Stimulated activated naive CD4-positive, alpha-beta T cell (primary cell): ENCODE data around the gene SKIDA1.
A peak's percentile ranks its signal among the peaks of the same experiment; 100 is the strongest.

Source experiments
- DNase-seq, 6 experiments: peaks; one replicate each; lab custom pipeline; 2025; lab: John Stamatoyannopoulos, UW

SKIDA1 gene

DNA sequence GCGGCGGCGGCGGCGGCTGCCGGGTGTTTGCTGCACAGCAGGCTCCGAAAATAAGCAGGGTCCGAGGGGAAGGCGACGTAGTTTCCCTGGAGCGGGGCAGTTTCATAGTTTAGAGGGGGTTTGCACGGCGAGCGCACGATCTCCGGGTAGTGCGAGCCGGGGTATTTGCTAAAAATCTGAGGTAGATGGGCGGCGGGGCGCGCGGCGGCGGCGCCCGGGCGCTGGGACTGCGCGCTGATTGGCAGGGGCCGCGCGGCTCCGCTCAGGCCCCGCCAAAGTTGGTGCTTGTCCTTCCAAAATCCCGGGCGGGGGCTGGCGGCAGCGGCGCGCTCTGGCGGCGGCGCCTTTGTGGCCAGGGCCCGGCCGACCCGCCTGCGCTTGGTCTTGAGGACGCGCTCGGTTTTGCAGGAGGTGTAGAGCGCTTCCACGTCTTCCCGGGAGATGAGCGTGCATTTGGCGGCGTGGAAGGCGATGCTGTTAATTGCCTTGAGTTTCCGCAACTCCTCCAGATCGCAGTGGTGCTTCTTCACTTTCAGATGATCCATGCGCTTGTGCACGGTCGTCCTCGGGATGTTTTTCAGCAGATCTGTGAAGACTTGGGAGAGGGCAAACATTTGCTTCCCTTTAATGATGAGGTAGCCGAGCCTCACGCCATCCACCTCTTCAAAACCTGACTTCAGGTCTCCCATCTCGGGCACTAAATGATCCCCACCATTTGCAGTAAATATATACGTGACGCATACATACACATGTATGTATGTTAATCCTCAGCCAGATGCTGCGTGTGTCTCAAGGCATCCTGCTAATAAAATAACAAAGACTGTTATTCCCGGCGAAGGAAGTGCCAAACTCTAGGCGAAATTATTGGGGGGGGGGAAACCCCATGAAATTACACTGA lies 8.1 kb downstream of the SKIDA1 start:
- peak in 3 of 6 experiments; percentile 37 to 57 (median 42) for DNase-seq

DNA sequence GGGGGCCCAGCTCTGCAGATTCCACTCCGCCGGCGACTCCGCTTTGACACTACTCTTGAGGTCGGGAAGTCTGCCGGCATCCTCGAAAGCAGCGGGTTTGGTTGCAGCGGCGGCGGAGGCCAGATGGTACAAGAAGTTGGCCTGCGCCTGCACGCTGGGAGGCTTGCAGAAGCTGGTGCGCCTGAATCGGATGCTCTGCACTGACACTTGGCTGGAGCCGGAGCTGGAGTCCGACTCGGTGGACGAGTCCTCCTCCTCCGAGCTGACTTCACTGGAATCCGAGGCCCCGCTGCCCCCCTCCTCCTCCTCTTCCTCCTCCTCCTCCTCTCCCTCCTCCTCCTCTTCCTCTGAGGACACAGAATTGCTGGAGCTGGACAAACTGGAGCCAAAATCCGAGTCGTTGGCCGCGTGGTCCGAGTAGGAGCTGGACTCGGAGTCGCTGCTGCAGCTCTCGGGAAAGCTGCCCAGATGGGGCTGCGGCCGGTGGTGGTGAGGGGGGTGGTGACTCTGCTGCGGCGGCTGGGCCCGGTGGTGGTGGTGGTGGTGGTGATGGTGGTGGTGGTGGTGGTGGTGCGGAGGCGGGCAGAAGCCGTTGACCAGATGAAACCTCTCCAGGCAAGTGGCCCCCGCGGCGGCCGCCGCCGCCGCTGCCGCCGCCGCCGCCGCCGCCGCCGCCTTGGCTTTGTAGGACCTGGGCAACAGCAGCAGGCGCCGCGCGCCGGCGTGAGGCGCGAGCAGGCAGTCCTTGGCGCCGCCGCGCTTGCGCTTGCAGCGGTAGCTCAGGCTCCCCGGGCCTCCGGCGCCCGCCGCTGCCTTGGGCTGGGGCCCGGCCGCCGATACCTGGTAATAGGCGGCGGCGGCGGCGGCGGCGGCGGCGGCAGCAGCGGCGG lies 9.0 kb downstream of the SKIDA1 start:
- peak in 4 of 6 experiments; percentile 25 to 57 (median 44) for DNase-seq

DNA sequence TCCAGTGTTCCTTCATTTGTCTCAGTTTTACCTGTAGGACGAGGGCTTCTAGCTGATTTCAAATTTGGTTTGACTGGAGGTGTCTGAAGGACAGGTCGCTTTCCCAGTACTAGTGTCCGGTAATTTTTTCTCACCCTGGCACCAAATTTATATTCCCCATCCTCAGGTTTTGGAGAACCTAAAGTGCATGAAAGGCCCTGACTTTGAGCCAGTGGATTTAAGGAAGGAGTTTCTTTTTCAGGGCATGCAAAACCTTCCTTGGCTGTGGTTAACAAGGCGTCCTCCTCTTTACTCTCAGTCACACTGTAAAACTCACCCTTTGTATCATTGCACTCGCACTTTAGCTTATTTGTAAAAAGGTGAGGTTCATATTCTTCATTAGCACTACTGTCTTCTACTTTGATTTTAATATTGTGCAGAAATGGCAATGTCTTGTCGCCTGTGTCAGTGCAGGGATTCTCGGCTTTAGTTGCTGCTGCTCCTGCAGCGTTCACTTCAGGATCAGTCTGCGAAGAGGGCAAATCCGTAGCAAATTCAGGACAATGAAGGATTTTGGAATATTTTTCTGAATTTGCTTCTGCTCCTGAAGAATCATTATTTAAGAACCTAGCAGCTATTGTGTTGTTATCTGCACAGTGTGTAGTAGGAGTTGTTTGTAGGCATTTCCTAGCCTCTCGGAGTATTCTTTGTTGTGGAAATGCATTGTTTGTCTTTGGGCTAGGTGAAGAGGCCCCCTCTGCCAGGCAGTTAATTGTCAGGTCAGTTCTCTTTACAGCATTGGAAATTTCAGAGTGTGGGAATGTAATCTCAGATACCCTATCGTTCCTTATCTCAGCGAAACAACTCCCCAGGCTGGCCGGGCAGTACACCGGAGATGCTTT lies 9.9 kb downstream of the SKIDA1 start:
- DNase-seq, result peak in 1 of 6 experiments; percentile 18

DNA sequence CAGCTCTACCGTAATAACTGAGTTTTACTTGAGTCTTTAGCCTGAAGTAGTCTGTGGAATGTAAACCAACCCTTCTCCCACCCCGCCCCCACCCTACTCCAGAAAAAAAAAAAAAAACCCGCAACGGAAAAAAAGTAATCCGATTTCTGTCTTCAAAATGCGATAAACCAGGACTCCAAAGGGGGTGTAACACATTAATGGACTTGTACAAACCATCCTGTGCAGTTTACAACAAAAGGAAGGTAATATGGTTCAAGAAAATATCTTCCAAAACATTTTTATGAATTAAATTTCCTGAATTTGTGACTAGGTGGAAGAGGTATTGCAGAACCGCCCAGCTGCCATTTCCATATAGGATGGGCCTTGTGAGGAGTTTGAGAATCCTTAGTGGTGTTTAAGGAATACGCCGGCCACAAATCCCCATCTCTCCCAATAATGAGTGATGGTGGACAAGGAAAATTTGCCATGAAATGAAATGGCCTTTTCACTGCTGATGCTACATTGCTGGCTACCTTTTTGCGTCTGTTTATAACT lies 10.6 kb downstream of the SKIDA1 start:
- no peak for DNase-seq

DNA sequence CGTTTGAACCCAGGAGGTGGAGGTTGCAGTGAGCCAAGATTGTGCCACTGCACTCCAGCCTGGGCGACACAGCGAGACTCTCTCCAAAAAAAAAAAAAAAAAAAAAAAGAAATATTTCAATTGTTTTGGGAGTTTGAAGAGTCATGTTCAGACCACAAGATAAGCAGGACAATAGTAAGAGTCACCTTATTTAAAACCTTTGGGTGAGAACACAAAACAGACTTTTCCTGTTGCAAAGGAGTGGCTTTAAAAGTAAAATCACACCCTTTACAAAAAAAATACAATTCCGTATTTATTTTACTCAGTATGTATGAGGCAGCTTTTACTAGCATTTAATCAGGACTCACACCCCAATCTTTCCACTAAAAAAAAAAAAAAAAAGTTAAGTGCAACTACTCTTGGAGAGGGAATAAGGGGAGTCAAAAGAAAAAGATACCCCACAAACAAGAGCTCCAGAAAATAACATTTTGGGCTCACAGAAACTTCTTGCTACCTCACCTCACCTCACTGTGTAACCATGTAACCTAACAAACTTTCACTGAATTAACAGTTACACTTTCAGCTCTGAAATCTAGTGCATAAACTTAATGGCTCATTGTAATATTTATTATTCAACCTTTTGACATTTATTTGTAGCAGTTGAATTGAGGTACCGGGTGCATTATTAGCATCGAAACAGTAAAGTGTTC lies 11.2 kb downstream of the SKIDA1 start:
- no peak for DNase-seq

DNA sequence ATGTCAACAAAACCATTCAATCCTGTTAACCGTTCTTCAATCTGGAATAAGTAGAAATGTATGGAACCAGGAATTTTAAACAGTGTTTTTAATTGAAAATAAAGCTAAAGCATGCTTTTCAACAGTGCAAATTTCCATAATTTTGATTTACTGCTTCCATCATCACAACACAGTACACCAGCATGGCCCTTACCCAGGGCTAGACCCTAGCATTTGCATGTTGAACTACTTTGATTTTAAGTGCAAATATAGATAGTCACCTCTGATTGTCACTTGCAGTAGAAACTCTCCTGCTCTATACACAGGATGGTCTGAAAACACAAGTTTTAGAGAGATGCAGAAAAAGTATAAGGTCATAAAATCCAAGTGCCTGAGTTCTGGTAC lies 12.1 kb downstream of the SKIDA1 start:
- no peak for DNase-seq

DNA sequence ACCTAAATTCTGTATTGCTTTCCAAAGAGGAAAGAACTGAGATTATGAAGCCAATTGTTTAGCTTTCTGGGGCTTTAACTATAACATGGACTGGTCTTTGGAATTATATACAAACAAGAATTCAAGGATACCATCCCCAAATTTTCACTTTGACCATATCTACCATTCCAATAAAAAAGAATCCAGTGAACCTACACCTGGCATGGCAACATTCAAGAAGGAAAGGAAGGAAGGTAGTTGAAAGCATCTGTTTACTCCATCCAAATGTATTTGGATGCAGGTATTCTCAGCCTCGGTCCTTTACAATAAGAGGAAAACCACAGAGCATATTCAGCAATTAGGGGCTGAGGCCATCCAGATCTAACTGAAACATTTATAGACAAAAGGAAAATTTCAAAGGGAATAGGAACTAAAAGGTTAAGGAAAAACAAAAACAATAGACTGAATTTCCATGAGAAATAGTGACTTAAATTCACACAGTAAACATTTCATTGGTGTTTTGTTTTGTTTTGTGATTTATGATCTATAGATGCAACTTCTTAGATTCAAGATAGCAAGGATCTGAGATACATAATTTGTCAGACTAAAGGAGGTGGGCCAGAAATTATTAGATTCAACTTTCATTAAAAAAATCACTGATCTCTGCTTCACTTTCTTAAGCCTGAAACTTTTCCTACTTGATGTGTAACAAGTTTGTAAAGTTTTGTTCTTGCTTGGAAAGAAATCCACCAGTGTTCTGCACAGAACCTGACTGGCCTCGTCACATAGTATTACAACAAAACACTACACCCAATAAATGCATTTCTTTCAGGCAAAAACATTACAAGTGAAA lies 12.7 kb downstream of the SKIDA1 start:
- DNase-seq, result no peak

DNA sequence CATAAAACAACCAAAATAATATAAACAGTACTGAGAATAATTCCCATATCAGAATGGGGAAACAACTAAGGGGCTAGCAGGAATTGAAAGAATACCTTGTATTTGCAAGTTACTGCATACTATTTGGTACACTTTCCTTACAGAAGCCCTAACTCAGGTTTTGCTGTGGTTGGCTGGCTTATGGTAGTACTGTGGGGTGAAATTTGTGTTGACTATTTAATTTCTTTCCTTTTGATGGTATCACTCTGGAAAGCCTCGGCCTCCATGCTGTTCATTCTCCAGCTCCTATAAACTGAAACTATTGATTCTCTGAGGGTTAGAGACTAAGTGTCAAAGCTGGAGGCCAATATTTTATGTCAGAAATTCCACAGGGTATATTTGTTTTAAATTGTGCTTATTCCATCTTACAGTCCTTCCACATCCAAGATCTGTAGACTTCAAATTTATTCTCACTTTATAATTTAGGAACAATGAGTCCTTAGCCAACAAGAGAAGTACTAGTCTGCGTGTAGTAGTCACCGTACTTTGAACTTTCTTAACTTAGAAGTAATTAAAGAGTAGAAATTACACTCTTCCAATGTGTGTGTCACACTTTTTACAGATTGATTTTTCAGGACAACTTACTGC lies 13.4 kb downstream of the SKIDA1 start:
- no peak for DNase-seq

DNA sequence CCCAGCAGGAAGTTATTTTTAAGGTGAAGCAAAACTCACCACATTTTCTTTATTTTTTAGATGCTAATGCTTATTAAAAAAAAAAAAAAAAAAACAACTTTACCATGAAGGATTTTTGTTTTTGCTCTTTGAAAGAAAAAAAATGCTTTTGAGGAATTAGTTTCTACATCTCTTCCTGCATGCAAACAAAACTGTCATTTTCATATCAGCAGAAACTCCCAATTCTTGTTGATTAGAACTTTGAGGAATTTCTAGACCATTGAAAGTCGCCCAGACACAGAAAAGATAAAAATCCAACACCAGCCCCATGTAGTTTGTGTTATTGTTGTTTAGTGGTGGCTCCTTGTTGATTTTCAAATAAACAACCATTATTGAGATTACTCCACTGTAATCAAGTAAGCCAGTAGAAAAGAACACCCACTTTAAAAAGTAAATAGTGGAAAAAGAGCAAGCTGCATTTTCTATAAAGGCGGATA lies 14.3 kb downstream of the SKIDA1 start:
- DNase-seq, result no peak

DNA sequence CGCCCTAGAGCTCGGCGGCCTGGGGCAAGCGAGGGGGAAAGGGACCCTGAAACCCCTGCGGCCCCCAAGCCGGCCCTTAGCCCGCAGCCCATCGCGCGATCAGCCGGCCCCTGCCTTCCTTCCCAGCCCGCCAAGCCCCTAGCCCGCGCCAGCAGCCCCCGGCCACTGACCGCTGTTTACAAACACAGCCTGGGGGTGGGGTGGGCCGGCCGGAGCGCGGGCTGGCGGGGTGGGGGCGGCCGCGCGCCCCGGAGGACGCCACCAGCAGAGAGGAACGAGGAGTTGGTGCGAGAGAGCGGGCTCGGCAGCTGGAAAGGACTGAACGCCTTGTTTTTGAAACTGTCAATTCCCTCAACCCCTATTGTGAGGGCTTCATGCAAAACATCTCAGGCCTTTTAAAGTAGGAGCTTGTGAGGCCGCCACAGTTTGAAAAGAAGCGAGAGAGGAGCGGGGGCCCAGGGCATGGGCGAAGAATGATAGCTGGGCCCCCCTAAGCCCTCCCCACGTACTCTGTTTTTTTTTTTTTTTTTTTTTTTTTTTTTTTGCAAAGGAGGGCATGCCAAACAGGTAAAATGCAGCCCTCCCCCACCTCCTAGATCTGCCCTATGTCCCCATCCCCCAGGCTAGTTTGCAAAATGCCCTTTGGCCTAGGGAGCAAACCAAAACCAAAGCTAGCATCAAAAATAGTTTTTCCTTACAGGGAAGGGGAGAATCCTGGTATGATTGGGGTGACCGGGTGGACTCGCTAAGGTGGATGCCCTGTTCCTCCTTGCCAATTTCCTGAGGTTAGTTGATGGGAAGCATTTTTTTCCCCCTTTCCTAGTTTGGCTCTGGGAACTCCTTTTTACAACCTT lies 15.0 kb downstream of the SKIDA1 start:
- no peak for DNase-seq

DNA sequence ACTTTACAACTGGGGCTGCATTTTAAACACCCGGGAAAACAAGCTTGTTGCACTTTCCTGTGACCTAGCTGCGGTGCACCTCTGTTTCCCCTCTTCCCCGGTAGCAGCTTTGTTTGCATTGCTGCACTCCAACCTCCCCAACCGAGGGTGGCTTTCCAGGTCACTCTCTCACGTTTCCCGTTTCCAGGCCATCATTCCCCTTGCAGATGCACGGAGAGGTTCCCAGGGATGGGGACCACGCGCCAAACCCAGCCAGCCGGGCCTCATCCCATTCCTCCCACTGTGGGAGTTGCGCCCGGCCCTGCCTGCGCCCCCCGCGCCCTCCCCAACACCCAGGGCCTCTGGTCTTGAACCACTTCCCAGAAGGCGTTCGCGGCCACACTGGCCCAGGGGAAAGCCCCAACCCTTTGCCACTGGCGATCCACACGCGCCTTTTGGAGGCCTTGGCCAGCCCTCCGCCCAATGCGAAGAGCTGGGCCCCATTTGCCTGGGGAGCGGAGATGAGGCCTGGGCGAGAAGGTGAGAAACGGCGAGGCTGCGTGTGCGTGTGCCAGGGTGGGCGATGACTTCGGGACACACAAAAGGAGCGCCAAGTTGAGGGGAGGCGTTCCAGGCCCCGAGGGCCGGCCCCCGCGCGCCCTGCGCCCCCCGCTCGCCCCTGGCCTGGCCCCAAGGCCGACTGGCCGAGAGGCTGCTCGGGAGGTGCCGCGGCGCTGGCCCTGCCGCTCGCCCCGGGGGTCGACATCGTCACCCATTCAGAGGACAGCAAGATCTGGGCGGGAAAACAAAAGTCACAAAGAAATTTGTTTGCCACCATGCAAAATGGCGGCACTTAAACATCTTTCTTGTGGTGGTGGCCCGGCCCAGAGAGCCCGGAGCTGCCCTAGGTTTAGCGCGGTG lies 15.9 kb downstream of the SKIDA1 start:
- no peak for DNase-seq

DNA sequence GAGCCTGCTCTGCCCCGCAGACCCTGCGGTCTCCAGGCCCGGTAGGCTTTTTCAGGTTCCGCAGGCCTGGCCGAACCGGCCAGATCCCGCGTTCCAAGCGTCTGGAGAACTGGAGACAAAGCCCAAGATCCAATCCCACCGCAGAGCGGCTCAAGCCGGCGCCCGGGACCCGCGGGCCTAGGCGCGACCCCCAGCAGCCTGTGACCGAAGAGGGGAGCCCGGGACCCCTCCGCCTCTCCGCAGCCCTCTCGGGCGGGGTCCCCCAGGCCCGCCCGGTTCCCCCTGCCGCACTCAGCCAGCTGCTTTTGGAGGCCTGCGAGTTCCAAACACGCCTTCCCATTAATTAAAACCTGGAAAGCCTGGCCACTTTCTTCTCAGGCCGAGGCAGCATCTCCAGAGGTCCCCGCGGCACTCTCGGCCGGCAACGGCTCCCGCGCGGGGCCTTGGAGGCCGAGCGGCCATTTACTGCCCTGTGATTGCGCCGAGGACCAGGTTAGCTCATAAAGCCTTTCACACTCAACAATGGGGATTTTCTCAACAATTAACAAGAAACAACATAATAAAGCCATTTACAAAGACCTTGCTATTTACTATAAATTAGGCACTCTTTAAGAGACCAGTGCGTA lies 16.7 kb downstream of the SKIDA1 start:
- no peak for DNase-seq

DNA sequence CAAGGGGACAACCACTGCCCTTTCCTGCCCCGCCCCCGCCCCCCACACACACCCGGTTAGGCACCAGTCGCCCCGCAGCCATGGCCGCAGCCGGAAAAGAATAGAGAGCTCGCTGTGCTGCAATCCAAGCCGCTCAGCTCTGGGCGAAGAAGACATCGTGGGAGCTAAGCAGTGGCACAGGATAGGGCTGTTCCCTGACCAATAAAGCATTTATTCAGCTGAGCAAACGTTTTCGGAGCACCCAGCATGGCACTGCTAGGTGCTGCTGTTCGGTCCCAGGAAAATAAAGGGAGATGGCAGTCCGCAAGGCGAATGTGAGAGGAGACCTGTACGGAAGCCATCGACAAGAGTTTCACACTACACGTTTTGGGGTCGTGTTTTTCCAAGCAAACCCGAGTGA lies 18.3 kb downstream of the SKIDA1 start:
- DNase-seq, result no peak

DNA sequence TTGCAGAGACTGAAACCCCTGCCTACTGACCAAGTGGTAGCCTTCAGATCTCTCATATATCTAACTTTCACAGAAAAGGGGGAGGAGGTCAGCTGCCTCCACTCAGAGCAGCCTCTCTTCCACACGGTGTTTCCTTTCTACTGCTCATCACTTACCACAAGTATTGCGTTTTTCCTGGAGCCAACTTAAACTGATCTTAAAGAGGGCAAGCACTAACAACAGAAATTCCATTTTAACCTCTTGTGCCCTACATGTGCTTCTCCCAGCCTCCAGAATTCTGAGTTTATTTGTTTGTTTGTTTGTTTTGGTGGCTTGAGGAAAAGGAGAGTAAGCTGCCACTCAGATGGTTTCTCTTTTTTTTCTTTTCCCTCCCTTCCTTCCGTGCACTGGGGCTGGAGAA lies 19.1 kb downstream of the SKIDA1 start:
- no peak for DNase-seq

DNA sequence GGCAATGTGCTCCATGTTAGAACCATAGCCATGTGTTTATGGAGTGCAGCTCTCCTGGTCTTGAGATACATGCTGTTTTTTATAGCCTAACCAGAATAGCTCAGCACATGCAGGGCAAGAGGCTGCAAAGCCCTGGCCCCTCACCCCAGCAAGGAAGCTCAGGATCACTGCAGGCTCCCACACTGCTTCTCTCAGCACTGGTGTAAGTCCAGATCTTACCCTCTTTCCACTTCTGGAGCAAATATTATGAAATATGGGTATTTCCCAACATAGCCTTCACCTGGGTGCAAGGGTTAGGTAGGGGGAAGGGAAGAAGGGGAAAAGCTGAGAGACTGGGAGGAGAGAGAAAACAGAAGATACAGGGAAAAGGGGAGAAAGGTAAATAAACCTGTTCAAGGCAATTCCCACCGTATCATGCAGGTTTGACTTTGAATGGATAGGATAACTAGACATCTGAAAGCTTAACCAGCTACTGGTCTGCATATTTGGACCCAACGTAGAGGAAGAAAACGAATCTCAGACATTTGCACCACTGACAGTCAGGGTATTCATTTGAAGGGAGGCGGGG lies 19.7 kb downstream of the SKIDA1 start:
- DNase-seq, result no peak

DNA sequence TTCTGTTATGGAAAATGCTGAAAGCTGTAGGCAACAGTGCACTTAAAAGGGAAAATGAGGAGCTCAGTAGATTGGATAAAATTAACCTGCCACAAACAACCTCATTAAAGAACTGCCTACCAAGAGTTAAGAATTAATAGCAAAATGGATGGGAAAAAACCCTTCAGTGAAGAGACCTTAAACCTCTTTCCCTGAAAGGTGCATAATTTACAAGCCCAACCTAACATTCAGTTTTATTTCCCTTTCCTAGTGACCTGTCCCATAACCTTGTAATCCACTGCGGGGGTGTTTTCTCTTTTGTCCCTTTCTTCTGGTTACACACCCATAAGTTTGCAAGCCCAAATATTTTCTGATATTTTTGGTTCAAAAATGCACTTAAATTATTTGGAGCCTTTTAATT lies 21.9 kb downstream of the SKIDA1 start:
- no peak for DNase-seq

DNA sequence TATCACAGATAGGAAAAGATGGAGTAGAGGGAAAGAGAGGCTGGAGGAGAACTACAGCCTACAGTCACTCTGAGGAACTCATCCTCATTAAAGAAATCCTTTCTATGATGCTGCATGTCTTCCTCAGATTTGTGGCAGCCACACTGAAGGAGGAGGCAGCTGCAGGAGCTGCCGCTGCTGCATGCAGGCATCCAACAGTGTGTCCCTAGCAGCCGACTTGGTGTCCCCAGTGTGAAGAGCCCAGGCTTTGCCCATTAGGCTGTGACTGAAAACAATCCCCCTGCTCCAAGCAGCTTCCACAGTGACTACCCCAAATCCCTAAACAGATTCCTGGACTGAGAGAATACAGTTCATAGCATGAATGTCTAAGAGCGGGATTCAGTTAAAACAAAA lies 23.1 kb downstream of the SKIDA1 start:
- DNase-seq, result no peak
